ENCODE data around the gene UBR1. TPM values are rescaled to one million over a fixed set of nuclear protein-coding genes. Genes with fewer than 3 reads are reported as not detected.
"Not testable (repeated sequence)": the region's sequence is repeated elsewhere in the genome, so short reads cannot be mapped to it uniquely, and the experiment has no call there.

The UBR1 gene
- total RNA-seq, 2 experiments from 2014 or later: 42.6 to 45.9 TPM

- DNase-seq: no peak
- TF ChIP-seq CTCF (IDR thresholded peaks at IDR 0.05): no peak
- Mint-ChIP-seq H3K9me3 (no peaks in the 10 kb centered on the region), H3K27ac (no peak overlapping the region), H3K36me3 (ENCODE audit: low read depth) (peaks cover 93% of the 10 kb centered on the region), H3K4me3 (no peak overlapping the region), H3K4me1 (ENCODE audit: low read depth) (no peaks in the 10 kb centered on the region), H3K27me3 (no peaks in the 10 kb centered on the region)
- Histone ChIP-seq H3K4me1 (ENCODE audit: insufficient read depth, low read length) (no peaks in the 10 kb centered on the region), H3K27ac (ENCODE audit: low read depth in 1 of 2, low read length in 2 of 2) (no peak overlapping the region), H3K27me3 (ENCODE audit: control insufficient read depth in 1 of 2, insufficient read depth in 2 of 2, low read length in 2 of 2) (no peaks in the 10 kb centered on the region), H3K4me3 (ENCODE audit: low read length) (no peak overlapping the region), H3K36me3 (ENCODE audit: insufficient read depth, low read length) (peaks cover 87% of the 10 kb centered on the region), H3K9me3 (ENCODE audit: control insufficient read depth in 1 of 2, insufficient read depth in 1 of 2, low read length in 2 of 2) (no peaks in the 10 kb centered on the region)
- ATAC-seq (ENCODE audit: poor library complexity): no peak
- ChIA-PET POLR2A (no interaction called here), CTCF (no interaction called here)
- intact Hi-C loops (cut with DNase I, micrococcal nuclease): no loop called here
Measured at GRCh38 chr15:43025150-43025549, 80.7 kb downstream of the UBR1 start.

- H3K4me3 Mint-ChIP-seq; POLR2A ChIA-PET; H3K27me3 ChIP-seq (ENCODE audit: control insufficient read depth in 1 of 2, insufficient read depth in 2 of 2, low read length in 2 of 2); H3K27ac Mint-ChIP-seq; H3K27ac ChIP-seq (ENCODE audit: low read depth in 1 of 2, low read length in 2 of 2); CTCF ChIA-PET; DNase-seq; H3K9me3 Mint-ChIP-seq; H3K9me3 ChIP-seq (ENCODE audit: control insufficient read depth in 1 of 2, insufficient read depth in 1 of 2, low read length in 2 of 2); H3K4me1 Mint-ChIP-seq (ENCODE audit: low read depth); H3K27me3 Mint-ChIP-seq; H3K4me3 ChIP-seq (ENCODE audit: low read length); ATAC-seq (ENCODE audit: poor library complexity); H3K4me1 ChIP-seq (ENCODE audit: insufficient read depth, low read length); intact Hi-C loops (cut with DNase I, micrococcal nuclease): not testable (repeated sequence)
- peaks cover 30% of the 10 kb centered on the region for H3K36me3 ChIP-seq (ENCODE audit: insufficient read depth, low read length)
- peaks cover 60% of the 10 kb centered on the region for H3K36me3 Mint-ChIP-seq (ENCODE audit: low read depth)
Measured at GRCh38 chr15:43014671-43015070, 91.2 kb downstream of the UBR1 start.

GRCh38 chr15:43009206-43009605, 96.6 kb downstream of the UBR1 start:
- H3K4me1 Mint-ChIP-seq (ENCODE audit: low read depth): no peaks in the 10 kb centered on the region
- no peak overlapping the region for H3K27ac ChIP-seq (ENCODE audit: low read depth in 1 of 2, low read length in 2 of 2)
- no peaks in the 10 kb centered on the region for H3K9me3 Mint-ChIP-seq
- peaks cover 76% of the 10 kb centered on the region for H3K36me3 Mint-ChIP-seq (ENCODE audit: low read depth)
- H3K4me3 ChIP-seq (ENCODE audit: low read length): no peak overlapping the region
- DNase-seq (no peak), ATAC-seq (ENCODE audit: poor library complexity) (no peak)
- no peaks in the 10 kb centered on the region for H3K27me3 ChIP-seq (ENCODE audit: control insufficient read depth in 1 of 2, insufficient read depth in 2 of 2, low read length in 2 of 2)
- H3K27ac Mint-ChIP-seq: no peak overlapping the region
- H3K27me3 Mint-ChIP-seq: no peaks in the 10 kb centered on the region
- CTCF ChIA-PET: no interaction called here
- no peak overlapping the region for H3K4me3 Mint-ChIP-seq
- intact Hi-C loops (cut with DNase I, micrococcal nuclease): no loop called here
- peaks cover 0 to 14% of the 10 kb centered on the region in 2 experiments for H3K9me3 ChIP-seq (ENCODE audit: control insufficient read depth in 1 of 2, insufficient read depth in 1 of 2, low read length in 2 of 2)
- TF ChIP-seq CTCF (IDR thresholded peaks at IDR 0.05): no peak
- POLR2A ChIA-PET: no interaction called here
- H3K4me1 ChIP-seq (ENCODE audit: insufficient read depth, low read length): no peaks in the 10 kb centered on the region
- H3K36me3 ChIP-seq (ENCODE audit: insufficient read depth, low read length): peaks cover 44% of the 10 kb centered on the region

GRCh38 chr15:43008150-43008549, 97.7 kb downstream of the UBR1 start:
- Histone ChIP-seq H3K9me3 (ENCODE audit: control insufficient read depth in 1 of 2, insufficient read depth in 1 of 2, low read length in 2 of 2) (peaks cover 0 to 14% of the 10 kb centered on the region in 2 experiments), H3K36me3 (ENCODE audit: insufficient read depth, low read length) (peaks cover 48% of the 10 kb centered on the region), H3K27ac (ENCODE audit: low read depth in 1 of 2, low read length in 2 of 2) (no peak overlapping the region), H3K4me1 (ENCODE audit: insufficient read depth, low read length) (no peaks in the 10 kb centered on the region), H3K27me3 (ENCODE audit: control insufficient read depth in 1 of 2, insufficient read depth in 2 of 2, low read length in 2 of 2) (no peaks in the 10 kb centered on the region), H3K4me3 (ENCODE audit: low read length) (no peak overlapping the region)
- ChIA-PET CTCF (no interaction called here), POLR2A (no interaction called here)
- H3K4me3 Mint-ChIP-seq: no peak overlapping the region
- ATAC-seq (ENCODE audit: poor library complexity) (no peak), DNase-seq (no peak)
- peaks cover 80% of the 10 kb centered on the region for H3K36me3 Mint-ChIP-seq (ENCODE audit: low read depth)
- H3K27me3 Mint-ChIP-seq: no peaks in the 10 kb centered on the region
- no peaks in the 10 kb centered on the region for H3K9me3 Mint-ChIP-seq
- intact Hi-C loops (cut with DNase I, micrococcal nuclease): no loop called here
- no peak for TF ChIP-seq CTCF (IDR thresholded peaks at IDR 0.05)
- no peaks in the 10 kb centered on the region for H3K4me1 Mint-ChIP-seq (ENCODE audit: low read depth)
- H3K27ac Mint-ChIP-seq: no peak overlapping the region
